Right atrium auricular region (tissue), 2 donors: ENCODE data around the gene RSRC1. TPM values are rescaled to one million over a fixed set of nuclear protein-coding genes. Genes with fewer than 3 reads are reported as not detected.

ENCODE experiments used
- DNase-seq: peaks from one replicate; pipeline ENCODE4 v3.0.0-alpha.2; 2019; ENCODE audit warnings: low spot score
- H3K27ac ChIP-seq, 2 donors: fragments of 200-600 bp; sonication (generic); 1 replicate in 1 of 2; 2 replicates in 1 of 2; pipeline ENCODE4 v1.5.1; 2016 to 2019
- H3K27me3 ChIP-seq, 2 donors: fragments of 200-600 bp; sonication (generic); one replicate each; pipeline versions ENCODE4 v1.5.1 to v1.6.0; 2017 to 2019
- H3K36me3 ChIP-seq: fragments of 200-600 bp; sonication (generic); one replicate; pipeline ENCODE4 v1.5.1; 2016
- H3K4me1 ChIP-seq, 2 donors: fragments of 200-600 bp; sonication (generic); one replicate each; pipeline versions ENCODE4 v1.5.1 to v1.6.0; 2017 to 2019
- H3K4me3 ChIP-seq, 2 donors: fragments of 200-600 bp; sonication (generic); 1 replicate in 1 of 2; 2 replicates in 1 of 2; pipeline ENCODE4 v1.5.1; 2017 to 2019; ENCODE audit warnings: mild to moderate bottlenecking in 1 of 2, moderate library complexity in 1 of 2
- H3K9me3 ChIP-seq, 2 donors: fragments of 200-600 bp; sonication (generic); one replicate each; pipeline ENCODE4 v1.5.1; 2019
- total RNA-seq, 2 donors: library from RNA; depleted of rRNA; stranded (reverse); fragments of >200 nt; gene quantifications; one replicate each; pipeline ENCODE4 v1.1.0, GENCODE V29; 2016
- TF ChIP-seq, protein P1 (sequence below), 2 donors: fragments of 200-600 bp; sonication (generic); IDR thresholded peaks; one replicate each; pipeline ENCODE4 v1.5.1; 2019; ENCODE audit warnings: antibody characterized with exemption in 2 of 2

The RSRC1 gene
- total RNA-seq, 2 donors from 2014 or later, result 24.8 to 42.5 TPM

- Histone ChIP-seq H3K36me3 (no peaks in the 10 kb centered on the region), H3K9me3 (no peaks in the 10 kb centered on the region), H3K4me1 (no peaks in the 10 kb centered on the region), H3K4me3 (no peak overlapping the region), H3K27ac (no peak overlapping the region), H3K27me3 (no peaks in the 10 kb centered on the region)
- TF ChIP-seq, protein P1, sequence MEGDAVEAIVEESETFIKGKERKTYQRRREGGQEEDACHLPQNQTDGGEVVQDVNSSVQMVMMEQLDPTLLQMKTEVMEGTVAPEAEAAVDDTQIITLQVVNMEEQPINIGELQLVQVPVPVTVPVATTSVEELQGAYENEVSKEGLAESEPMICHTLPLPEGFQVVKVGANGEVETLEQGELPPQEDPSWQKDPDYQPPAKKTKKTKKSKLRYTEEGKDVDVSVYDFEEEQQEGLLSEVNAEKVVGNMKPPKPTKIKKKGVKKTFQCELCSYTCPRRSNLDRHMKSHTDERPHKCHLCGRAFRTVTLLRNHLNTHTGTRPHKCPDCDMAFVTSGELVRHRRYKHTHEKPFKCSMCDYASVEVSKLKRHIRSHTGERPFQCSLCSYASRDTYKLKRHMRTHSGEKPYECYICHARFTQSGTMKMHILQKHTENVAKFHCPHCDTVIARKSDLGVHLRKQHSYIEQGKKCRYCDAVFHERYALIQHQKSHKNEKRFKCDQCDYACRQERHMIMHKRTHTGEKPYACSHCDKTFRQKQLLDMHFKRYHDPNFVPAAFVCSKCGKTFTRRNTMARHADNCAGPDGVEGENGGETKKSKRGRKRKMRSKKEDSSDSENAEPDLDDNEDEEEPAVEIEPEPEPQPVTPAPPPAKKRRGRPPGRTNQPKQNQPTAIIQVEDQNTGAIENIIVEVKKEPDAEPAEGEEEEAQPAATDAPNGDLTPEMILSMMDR (IDR thresholded peaks at IDR 0.05), result no peak
- no peak for DNase-seq
These were observed 24.5 kb upstream of the RSRC1 start for GRCh38 chr3:158085358-158085757.

- Histone ChIP-seq H3K27me3 (no peaks in the 10 kb centered on the region), H3K4me3 (no peak overlapping the region), H3K36me3 (no peaks in the 10 kb centered on the region), H3K4me1 (no peaks in the 10 kb centered on the region), H3K9me3 (no peaks in the 10 kb centered on the region), H3K27ac (no peak overlapping the region)
- DNase-seq, result no peak
- TF ChIP-seq, protein P1 (IDR thresholded peaks at IDR 0.05), result no peak
These were observed 24.0 kb upstream of the RSRC1 start for GRCh38 chr3:158085931-158086330.

- Histone ChIP-seq H3K9me3 (no peaks in the 10 kb centered on the region), H3K4me1 (no peaks in the 10 kb centered on the region), H3K36me3 (no peaks in the 10 kb centered on the region), H3K27ac (no peak overlapping the region), H3K4me3 (no peak overlapping the region), H3K27me3 (no peaks in the 10 kb centered on the region)
- TF ChIP-seq, protein P1 (IDR thresholded peaks at IDR 0.05), result no peak
- DNase-seq, result no peak
These were observed 23.5 kb upstream of the RSRC1 start for GRCh38 chr3:158086361-158086760.

DNA sequence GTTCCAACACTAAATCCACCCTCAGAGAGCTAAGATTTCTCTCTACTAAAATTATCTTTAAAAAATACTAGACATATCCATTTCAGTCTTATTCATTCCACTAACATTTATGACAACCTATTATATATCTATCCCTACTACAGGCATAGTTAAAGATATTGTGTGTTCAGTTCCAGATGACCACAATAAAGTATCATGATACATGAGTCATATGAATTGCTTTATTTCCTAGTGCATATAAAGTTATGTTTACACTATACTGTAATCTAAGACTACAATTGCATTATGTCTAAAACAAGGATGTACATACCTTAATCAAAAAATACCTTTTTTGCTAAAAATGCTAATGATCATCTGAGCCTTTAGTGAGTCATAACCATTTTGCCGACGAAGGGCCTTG is 23.1 kb upstream of the RSRC1 start:
- Histone ChIP-seq H3K27ac (no peak overlapping the region), H3K27me3 (no peaks in the 10 kb centered on the region), H3K4me1 (no peaks in the 10 kb centered on the region), H3K36me3 (no peaks in the 10 kb centered on the region), H3K9me3 (no peaks in the 10 kb centered on the region), H3K4me3 (no peak overlapping the region)
- TF ChIP-seq, protein P1 (IDR thresholded peaks at IDR 0.05), result no peak
- no peak for DNase-seq

- Histone ChIP-seq H3K36me3 (no peaks in the 10 kb centered on the region), H3K27me3 (peaks cover 17 to 22% of the 10 kb centered on the region in 2 donors), H3K4me1 (no peaks in the 10 kb centered on the region), H3K27ac (no peak overlapping the region), H3K9me3 (no peaks in the 10 kb centered on the region), H3K4me3 (no peak overlapping the region)
- no peak for DNase-seq
- TF ChIP-seq, protein P1 (IDR thresholded peaks at IDR 0.05), result no peak
These were observed 18.4 kb upstream of the RSRC1 start for GRCh38 chr3:158091531-158091930.

DNA sequence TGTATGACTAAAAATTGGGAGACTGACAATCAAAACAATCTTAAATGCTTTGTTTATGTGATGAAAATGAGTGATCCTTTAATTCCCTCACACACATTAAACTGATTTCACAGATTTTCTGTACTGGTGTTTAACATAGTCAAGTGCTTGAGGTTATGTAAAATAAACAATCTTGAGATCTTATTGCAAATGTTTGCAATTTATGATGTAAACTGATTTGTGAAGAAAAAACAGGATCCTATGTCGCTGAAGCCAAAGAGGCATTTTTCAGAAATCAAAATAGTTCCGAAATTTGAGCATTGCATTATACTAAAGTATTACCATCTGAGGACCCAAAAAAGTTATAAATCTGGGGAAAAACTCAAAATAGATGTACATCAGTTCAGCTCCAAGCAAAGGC is 16.4 kb upstream of the RSRC1 start:
- TF ChIP-seq, protein P1 (IDR thresholded peaks at IDR 0.05), result no peak
- peaks cover 21 to 34% of the 10 kb centered on the region in 2 donors for H3K27me3 ChIP-seq
- H3K9me3 ChIP-seq, result no peaks in the 10 kb centered on the region
- H3K27ac ChIP-seq, result no peak overlapping the region
- no peak for DNase-seq
- peaks cover 0 to 11% of the 10 kb centered on the region in 2 donors for H3K4me1 ChIP-seq
- no peaks in the 10 kb centered on the region for H3K36me3 ChIP-seq
- no peak overlapping the region for H3K4me3 ChIP-seq
